SJCRH30 (cell line): Measurements from ENCODE around the gene PRELP. TPM values are rescaled to one million over a fixed set of nuclear protein-coding genes. Genes with fewer than 3 reads are reported as not detected.

ENCODE experiments used
- DNase-seq, 2 experiments: peaks; one replicate each; pipeline ENCODE4 v3.0.0-alpha.2; 2015 to 2020
- H3K27ac ChIP-seq: fragments of 250-450 bp; sonication (Bioruptor Pico); 2 replicates; pipeline ENCODE4 v1.5.1; 2020; ENCODE audit warnings: mild to moderate bottlenecking, moderate library complexity
- H3K27me3 ChIP-seq: fragments of 250-450 bp; sonication (Bioruptor Pico); 2 replicates; pipeline ENCODE4 v1.5.1; 2020; ENCODE audit warnings: mild to moderate bottlenecking, moderate library complexity
- H3K36me3 ChIP-seq: fragments of 250-450 bp; sonication (Bioruptor Pico); 2 replicates; pipeline ENCODE4 v1.5.1; 2020; ENCODE audit warnings: mild to moderate bottlenecking, moderate library complexity
- H3K4me1 ChIP-seq: fragments of 250-450 bp; sonication (Bioruptor Pico); 2 replicates; pipeline ENCODE4 v1.5.1; 2020; ENCODE audit warnings: mild to moderate bottlenecking, moderate library complexity
- H3K4me3 ChIP-seq: fragments of 250-450 bp; sonication (Bioruptor Pico); 2 replicates; pipeline ENCODE4 v1.5.1; 2020; ENCODE audit warnings: mild to moderate bottlenecking, moderate library complexity
- H3K9me3 ChIP-seq: fragments of 250-450 bp; sonication (Bioruptor Pico); replicated peaks from 2 replicates; pipeline ENCODE4 v1.5.1; 2020; ENCODE audit warnings: mild to moderate bottlenecking, moderate library complexity
- total RNA-seq: library from RNA; depleted of rRNA; stranded (reverse); fragments of >200 nt; shearing (Covaris generic); gene quantifications from 2 replicates; pipeline ENCODE4 v1.2.3, GENCODE V29; 2014

PRELP gene
- total RNA-seq, 1 experiment from 2014 or later = not detected

GRCh38 chr1:203478231-203478630 is 2.6 kb downstream of the PRELP start:
- peaks cover 3% of the 10 kb centered on the region for H3K27me3 ChIP-seq
- peaks cover 14% of the 10 kb centered on the region; the same call in 1 of the 2 replicates for H3K4me1 ChIP-seq
- no peak overlapping the region for H3K27ac ChIP-seq
- H3K36me3 ChIP-seq = no peaks in the 10 kb centered on the region
- no peak for DNase-seq
- H3K9me3 ChIP-seq = no peaks in the 10 kb centered on the region
- H3K4me3 ChIP-seq = no peak overlapping the region

GRCh38 chr1:203478986-203479385 is 3.4 kb downstream of the PRELP start:
- no peaks in the 10 kb centered on the region for H3K9me3 ChIP-seq
- no peaks in the 10 kb centered on the region for H3K36me3 ChIP-seq
- H3K4me3 ChIP-seq = no peak overlapping the region
- no peak overlapping the region for H3K27ac ChIP-seq
- H3K4me1 ChIP-seq = peaks cover 14% of the 10 kb centered on the region; the same call in 1 of the 2 replicates
- peaks cover 3% of the 10 kb centered on the region for H3K27me3 ChIP-seq
- DNase-seq = no peak

- Histone ChIP-seq H3K9me3 (no peaks in the 10 kb centered on the region), H3K27ac (no peak overlapping the region), H3K36me3 (no peaks in the 10 kb centered on the region), H3K27me3 (peaks cover 3% of the 10 kb centered on the region; the same call in 1 of the 2 replicates), H3K4me1 (peaks cover 14% of the 10 kb centered on the region; the same call in 1 of the 2 replicates), H3K4me3 (no peak overlapping the region)
- DNase-seq = no peak
These were observed 4.0 kb downstream of the PRELP start for GRCh38 chr1:203479646-203480045.

GRCh38 chr1:203480084-203480483 is 4.5 kb downstream of the PRELP start:
- H3K36me3 ChIP-seq = no peaks in the 10 kb centered on the region
- H3K9me3 ChIP-seq = no peaks in the 10 kb centered on the region
- no peak overlapping the region for H3K4me3 ChIP-seq
- H3K27ac ChIP-seq = no peak overlapping the region
- DNase-seq = no peak
- H3K4me1 ChIP-seq = peaks cover 14% of the 10 kb centered on the region; the same call in 1 of the 2 replicates
- 0 out of 2 replicates have a peak, but pooled peaks cover 3% of the 10 kb centered on the region for H3K27me3 ChIP-seq

- Histone ChIP-seq H3K4me3 (no peak overlapping the region), H3K27ac (no peak overlapping the region)
- DNase-seq = peak; percentile 71 to 72
These were observed 5.0 kb downstream of the PRELP start for GRCh38 chr1:203480525-203481084.

GRCh38 chr1:203481196-203481595 is 5.6 kb downstream of the PRELP start:
- Histone ChIP-seq H3K27ac (no peak overlapping the region), H3K9me3 (no peaks in the 10 kb centered on the region), H3K36me3 (no peaks in the 10 kb centered on the region), H3K27me3 (0 out of 2 replicates have a peak, but pooled peaks cover 3% of the 10 kb centered on the region), H3K4me3 (no peak overlapping the region), H3K4me1 (peaks cover 14% of the 10 kb centered on the region; the same call in 1 of the 2 replicates)
- no peak for DNase-seq

More at GRCh38 chr1:203480525-203481084, 5.0 kb downstream of the PRELP start:
- Histone ChIP-seq H3K9me3 (no peaks in the 10 kb centered on the region), H3K4me1 (peaks cover 14% of the 10 kb centered on the region; the same call in 1 of the 2 replicates), H3K36me3 (no peaks in the 10 kb centered on the region), H3K27me3 (0 out of 2 replicates have a peak, but pooled peaks cover 3% of the 10 kb centered on the region)

- H3K4me3 ChIP-seq = peak overlapping the region; percentile 58
- no peak for DNase-seq
- no peaks in the 10 kb centered on the region for H3K36me3 ChIP-seq
- H3K4me1 ChIP-seq = no peaks in the 10 kb centered on the region
- no peak overlapping the region for H3K27ac ChIP-seq
- H3K9me3 ChIP-seq = no peaks in the 10 kb centered on the region
- H3K27me3 ChIP-seq = peaks cover 7% of the 10 kb centered on the region
These were observed 11.2 kb downstream of the PRELP start for GRCh38 chr1:203486618-203487370.

GRCh38 chr1:203488539-203488938 is 12.9 kb downstream of the PRELP start:
- no peak for DNase-seq
- no peaks in the 10 kb centered on the region for H3K36me3 ChIP-seq
- no peaks in the 10 kb centered on the region for H3K4me1 ChIP-seq
- H3K27ac ChIP-seq = no peak overlapping the region
- no peak overlapping the region for H3K4me3 ChIP-seq
- peaks cover 12% of the 10 kb centered on the region for H3K27me3 ChIP-seq
- no peaks in the 10 kb centered on the region for H3K9me3 ChIP-seq

- H3K27ac ChIP-seq = no peak overlapping the region
- H3K36me3 ChIP-seq = no peaks in the 10 kb centered on the region
These were observed 15.0 kb downstream of the PRELP start for GRCh38 chr1:203490607-203491006.

GRCh38 chr1:203491664-203492063 is 16.1 kb downstream of the PRELP start:
- Histone ChIP-seq H3K4me1 (no peaks in the 10 kb centered on the region), H3K36me3 (no peaks in the 10 kb centered on the region), H3K27ac (no peak overlapping the region), H3K27me3 (peaks cover 18% of the 10 kb centered on the region), H3K9me3 (no peaks in the 10 kb centered on the region), H3K4me3 (no peak overlapping the region)
- DNase-seq = no peak

More at GRCh38 chr1:203490607-203491006, 15.0 kb downstream of the PRELP start:
- Histone ChIP-seq H3K9me3 (no peaks in the 10 kb centered on the region), H3K27me3 (peaks cover 18% of the 10 kb centered on the region), H3K4me1 (no peaks in the 10 kb centered on the region), H3K4me3 (no peak overlapping the region)
- no peak for DNase-seq

GRCh38 chr1:203492082-203492747 is 16.6 kb downstream of the PRELP start:
- no peaks in the 10 kb centered on the region for H3K36me3 ChIP-seq
- peaks cover 18% of the 10 kb centered on the region for H3K27me3 ChIP-seq
- H3K27ac ChIP-seq = no peak overlapping the region

GRCh38 chr1:203492748-203493130 is 17.1 kb downstream of the PRELP start:
- no peaks in the 10 kb centered on the region for H3K36me3 ChIP-seq
- H3K4me1 ChIP-seq = no peaks in the 10 kb centered on the region
- no peak overlapping the region for H3K27ac ChIP-seq
- H3K27me3 ChIP-seq = peaks cover 18% of the 10 kb centered on the region
- no peaks in the 10 kb centered on the region for H3K9me3 ChIP-seq
- no peak overlapping the region for H3K4me3 ChIP-seq
- no peak for DNase-seq

More at GRCh38 chr1:203492082-203492747, 16.6 kb downstream of the PRELP start:
- Histone ChIP-seq H3K4me1 (no peaks in the 10 kb centered on the region), H3K9me3 (no peaks in the 10 kb centered on the region), H3K4me3 (no peak overlapping the region)
- no peak for DNase-seq

GRCh38 chr1:203493901-203494300 is 18.3 kb downstream of the PRELP start, which contains the start of gene OPTC:
TSS of gene OPTC (plus strand) at chr1:203494153. CDS start at chr1:203496006, 1,853 bp downstream.
- no peak within 1 kb of the TSS for H3K4me3 ChIP-seq
- DNase-seq = no peak
- H3K27me3 ChIP-seq = peaks cover 18% of the 10 kb centered on the region
- no peaks in the 10 kb centered on the region for H3K36me3 ChIP-seq
- H3K4me1 ChIP-seq = no peaks in the 10 kb centered on the region
- no peak within 1 kb of the TSS for H3K27ac ChIP-seq
- no peaks in the 10 kb centered on the region for H3K9me3 ChIP-seq

- DNase-seq = no peak
- no peaks in the 10 kb centered on the region for H3K36me3 ChIP-seq
These were observed 20.2 kb downstream of the PRELP start for GRCh38 chr1:203495845-203496244.

More at GRCh38 chr1:203495845-203496244, 20.2 kb downstream of the PRELP start:
- peaks cover 18% of the 10 kb centered on the region for H3K27me3 ChIP-seq
- H3K4me1 ChIP-seq = no peaks in the 10 kb centered on the region
- no peaks in the 10 kb centered on the region for H3K9me3 ChIP-seq
- no peak overlapping the region for H3K4me3 ChIP-seq
- H3K27ac ChIP-seq = no peak overlapping the region
